Left lung (tissue), 10 donors: ENCODE results near the gene CCDC82. TPM values are rescaled to one million over a fixed set of nuclear protein-coding genes. Genes with fewer than 3 reads are reported as not detected.

Source experiments
- ATAC-seq: fragments of 200-7000 bp; cut with Tn5 transposase; one replicate; pipeline ENCODE4 v1.9.1; 2020; ENCODE audit warnings: moderate library complexity
- DNase-seq, 4 donors: peaks; one replicate each; pipeline ENCODE4 v3.0.0-alpha.2; 2013 to 2020
- H3K27ac ChIP-seq, 2 donors: fragments of 200-600 bp; sonication (generic) in 1 of 2; one replicate each; pipeline versions ENCODE4 v1.5.0 to v1.8.0; 2020 to 2021
- H3K27me3 ChIP-seq, 2 donors: fragments of 200-600 bp; sonication (generic) in 1 of 2; one replicate each; pipeline versions ENCODE4 v1.5.0 to v1.8.0; 2020 to 2021
- H3K36me3 ChIP-seq, 2 donors: fragments of 200-600 bp; sonication (generic) in 1 of 2; one replicate each; pipeline versions ENCODE4 v1.5.0 to v1.8.0; 2020 to 2021
- H3K4me1 ChIP-seq, 2 donors: fragments of 200-600 bp; one replicate each; pipeline ENCODE4 v1.8.0; 2021
- H3K4me3 ChIP-seq, 2 donors: fragments of 200-600 bp; sonication (generic) in 1 of 2; one replicate each; pipeline versions ENCODE4 v1.5.0 to v1.8.0; 2020 to 2021; ENCODE audit warnings: mild to moderate bottlenecking in 1 of 2
- H3K9me3 ChIP-seq, 2 donors: fragments of 200-600 bp; sonication (generic) in 1 of 2; one replicate each; pipeline versions ENCODE4 v1.5.0 to v1.8.0; 2020 to 2021
- intact Hi-C, 2 donors: fragments of 100-400 bp; cut with DNase I; formaldehyde crosslinking; loops; one replicate each; pipeline versions ENCODE4 v1.11.2 to v1.14.2; 2022
- polyA plus RNA-seq, 6 donors: library from polyadenylated mRNA; unstranded; fragments of 120-200 nt; gene quantifications; one replicate each; pipeline ENCODE4 v1.2.1, GENCODE V29; 2013; ENCODE audit not compliant: insufficient read length in 6 of 6
- total RNA-seq, 2 donors: library from RNA; stranded (reverse); fragmentation: NEBNext Ultra II Directional; extraction: Animal tissue kit (Norgen Biotek cat#: 25700); gene quantifications; one replicate each; pipeline ENCODE4 v1.2.1, GENCODE V29; 2021
- TF ChIP-seq, protein P1 (sequence below), 2 donors: fragments of 200-600 bp; sonication (generic) in 1 of 2; IDR thresholded peaks; one replicate each; pipeline versions ENCODE4 v1.5.0 to v1.8.0; 2021; ENCODE audit warnings: antibody characterized with exemption in 2 of 2
- donor health status: DM: no; HTN: yes; CAD: no.
- donor health status: DM: no; HTN: no; CAD: no.

Gene CCDC82
- total and polyA plus RNA-seq, 8 donors = 18.1 to 64.5 (median 59.5) TPM

- Histone ChIP-seq H3K4me3 (no peak overlapping the region), H3K36me3 (no peaks in the 10 kb centered on the region), H3K27ac (peak overlapping the region in 1 of 2 donors; percentile 9), H3K27me3 (no peaks in the 10 kb centered on the region), H3K4me1 (peaks cover 65 to 95% of the 10 kb centered on the region in 2 donors), H3K9me3 (no peaks in the 10 kb centered on the region)
- ATAC-seq (peak; percentile 28), DNase-seq (peak in 2 of 4 donors; percentile 42 to 62)
- TF ChIP-seq, protein P1, sequence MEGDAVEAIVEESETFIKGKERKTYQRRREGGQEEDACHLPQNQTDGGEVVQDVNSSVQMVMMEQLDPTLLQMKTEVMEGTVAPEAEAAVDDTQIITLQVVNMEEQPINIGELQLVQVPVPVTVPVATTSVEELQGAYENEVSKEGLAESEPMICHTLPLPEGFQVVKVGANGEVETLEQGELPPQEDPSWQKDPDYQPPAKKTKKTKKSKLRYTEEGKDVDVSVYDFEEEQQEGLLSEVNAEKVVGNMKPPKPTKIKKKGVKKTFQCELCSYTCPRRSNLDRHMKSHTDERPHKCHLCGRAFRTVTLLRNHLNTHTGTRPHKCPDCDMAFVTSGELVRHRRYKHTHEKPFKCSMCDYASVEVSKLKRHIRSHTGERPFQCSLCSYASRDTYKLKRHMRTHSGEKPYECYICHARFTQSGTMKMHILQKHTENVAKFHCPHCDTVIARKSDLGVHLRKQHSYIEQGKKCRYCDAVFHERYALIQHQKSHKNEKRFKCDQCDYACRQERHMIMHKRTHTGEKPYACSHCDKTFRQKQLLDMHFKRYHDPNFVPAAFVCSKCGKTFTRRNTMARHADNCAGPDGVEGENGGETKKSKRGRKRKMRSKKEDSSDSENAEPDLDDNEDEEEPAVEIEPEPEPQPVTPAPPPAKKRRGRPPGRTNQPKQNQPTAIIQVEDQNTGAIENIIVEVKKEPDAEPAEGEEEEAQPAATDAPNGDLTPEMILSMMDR (IDR thresholded peaks at IDR 0.05) = no peak
- intact Hi-C loops = no loop called here
Measured at GRCh38 chr11:96335388-96335787, 54.3 kb downstream of the CCDC82 start.

DNA sequence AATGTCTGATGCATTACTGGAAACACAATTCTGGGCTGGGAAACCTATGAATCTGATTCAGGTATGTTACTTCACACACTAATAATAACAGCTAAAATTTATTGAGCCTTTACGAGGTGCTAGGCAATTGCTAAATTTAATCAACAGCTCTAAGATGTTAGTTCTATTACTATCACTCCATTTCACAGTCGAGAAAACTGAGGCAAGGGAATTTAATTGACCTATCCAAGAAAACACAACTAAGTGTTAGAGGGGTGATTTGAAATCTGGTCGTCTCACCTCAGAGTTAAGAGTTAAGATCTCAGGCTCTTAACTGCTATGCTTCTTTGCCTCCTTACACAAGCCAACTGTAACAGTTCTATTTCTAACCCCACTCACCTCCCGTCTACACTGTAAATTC, 55.5 kb downstream of the CCDC82 start:
- DNase-seq (no peak), ATAC-seq (no peak)
- Histone ChIP-seq H3K27me3 (no peaks in the 10 kb centered on the region), H3K4me3 (no peak overlapping the region), H3K27ac (no peak overlapping the region), H3K9me3 (no peaks in the 10 kb centered on the region), H3K4me1 (peaks cover 63 to 95% of the 10 kb centered on the region in 2 donors), H3K36me3 (no peaks in the 10 kb centered on the region)
- TF ChIP-seq, protein P1 (IDR thresholded peaks at IDR 0.05) = no peak
- intact Hi-C loops = no loop called here

- TF ChIP-seq, protein P1 (IDR thresholded peaks at IDR 0.05) = no peak
- H3K4me1 ChIP-seq = peaks cover 67 to 95% of the 10 kb centered on the region in 2 donors
- ATAC-seq = no peak
- intact Hi-C loops = no loop called here
- no peak overlapping the region for H3K4me3 ChIP-seq
- H3K27me3 ChIP-seq = no peaks in the 10 kb centered on the region
- peak overlapping the region in 1 of 2 donors; percentile 42 for H3K27ac ChIP-seq
- H3K9me3 ChIP-seq = no peaks in the 10 kb centered on the region
- H3K36me3 ChIP-seq = no peaks in the 10 kb centered on the region
- no peak for DNase-seq
Measured at GRCh38 chr11:96333191-96333719, 56.5 kb downstream of the CCDC82 start.

- TF ChIP-seq, protein P1 (IDR thresholded peaks at IDR 0.05) = no peak
- no peaks in the 10 kb centered on the region for H3K27me3 ChIP-seq
- no peaks in the 10 kb centered on the region for H3K9me3 ChIP-seq
- H3K4me3 ChIP-seq = no peak overlapping the region
- DNase-seq (peak in 2 of 4 donors; percentile 51 to 74), ATAC-seq (peak; percentile 9)
- H3K27ac ChIP-seq = peak overlapping the region; percentile 42 to 45
- intact Hi-C loops = no loop called here
- H3K4me1 ChIP-seq = peaks cover 57 to 89% of the 10 kb centered on the region in 2 donors
- H3K36me3 ChIP-seq = no peaks in the 10 kb centered on the region
Measured at GRCh38 chr11:96332126-96332771, 57.5 kb downstream of the CCDC82 start.

GRCh38 chr11:96331699-96332116, 58.0 kb downstream of the CCDC82 start:
- no peaks in the 10 kb centered on the region for H3K9me3 ChIP-seq
- peak overlapping the region; percentile 42 to 45 for H3K27ac ChIP-seq
- no peaks in the 10 kb centered on the region for H3K36me3 ChIP-seq
- H3K4me1 ChIP-seq = peaks cover 56 to 84% of the 10 kb centered on the region in 2 donors
- no peaks in the 10 kb centered on the region for H3K27me3 ChIP-seq
- DNase-seq (peak in 3 of 4 donors; percentile 28 to 75 (median 65)), ATAC-seq (peak; percentile 18)
- intact Hi-C loops = no loop called here
- TF ChIP-seq, protein P1 (IDR thresholded peaks at IDR 0.05) = no peak
- H3K4me3 ChIP-seq = no peak overlapping the region
